Chondrocyte (in vitro differentiated cells): ENCODE data around the gene NRN1. TPM values are rescaled to one million over a fixed set of nuclear protein-coding genes. Genes with fewer than 3 reads are reported as not detected.

ENCODE experiments used
- DNase-seq: peaks from one replicate; pipeline ENCODE4 v3.0.0; 2021; ENCODE audit warnings: mixed read lengths, low spot score
- H3K27ac Mint-ChIP-seq: one replicate; pipeline ENCODE4 v1.8.0; 2021; ENCODE audit warnings: mild to moderate bottlenecking, moderate library complexity, mixed read lengths; ENCODE audit not compliant: unreplicated experiment
- H3K27me3 Mint-ChIP-seq: 2 replicates; pipeline ENCODE4 v1.8.0; 2021; ENCODE audit warnings: low read depth, mixed read lengths
- H3K36me3 Mint-ChIP-seq: 2 replicates; pipeline ENCODE4 v1.8.0; 2021; ENCODE audit warnings: low read depth, mixed read lengths
- H3K4me1 Mint-ChIP-seq: 2 replicates; pipeline ENCODE4 v1.8.0; 2021; ENCODE audit warnings: low read depth, mild to moderate bottlenecking, mixed read lengths
- H3K4me3 Mint-ChIP-seq: one replicate; pipeline ENCODE4 v1.8.0; 2021; ENCODE audit warnings: mild to moderate bottlenecking, moderate library complexity, mixed read lengths; ENCODE audit not compliant: unreplicated experiment
- H3K9me3 Mint-ChIP-seq: 2 replicates; pipeline ENCODE4 v1.8.0; 2021; ENCODE audit warnings: low read depth, mixed read lengths
- CTCF ChIP-seq: fragments of 200-600 bp; sonication (generic); IDR thresholded peaks from 2 replicates; pipeline ENCODE4 v1.5.0; 2021; ENCODE audit warnings: antibody characterized with exemption, mild to moderate bottlenecking, moderate library complexity
- total RNA-seq: library from RNA; stranded (reverse); gene quantifications from 3 replicates; pipeline ENCODE4 v1.2.1, GENCODE V29; 2021

Gene NRN1
- total RNA-seq, 1 donor from 2014 or later = 3.1 TPM

- H3K4me3 Mint-ChIP-seq = no peak overlapping the region
- H3K9me3 Mint-ChIP-seq = no peaks in the 10 kb centered on the region
Measured at GRCh38 chr6:5960456-5960855, 46.3 kb downstream of the NRN1 start.

GRCh38 chr6:5958921-5959320, 47.8 kb downstream of the NRN1 start:
- H3K4me1 Mint-ChIP-seq = no peaks in the 10 kb centered on the region

More at GRCh38 chr6:5960456-5960855, 46.3 kb downstream of the NRN1 start:
- H3K36me3 Mint-ChIP-seq = no peaks in the 10 kb centered on the region
- no peak overlapping the region for H3K27ac Mint-ChIP-seq
- no peaks in the 10 kb centered on the region for H3K4me1 Mint-ChIP-seq
- TF ChIP-seq CTCF = no peak
- no peak for DNase-seq
- peaks cover 10% of the 10 kb centered on the region for H3K27me3 Mint-ChIP-seq

GRCh38 chr6:5956939-5957338, 49.8 kb downstream of the NRN1 start:
- H3K36me3 Mint-ChIP-seq = no peaks in the 10 kb centered on the region
- no peak overlapping the region for H3K4me3 Mint-ChIP-seq
- H3K27me3 Mint-ChIP-seq = peaks cover 10% of the 10 kb centered on the region

More at GRCh38 chr6:5958921-5959320, 47.8 kb downstream of the NRN1 start:
- Mint-ChIP-seq H3K4me3 (no peak overlapping the region), H3K27me3 (peaks cover 10% of the 10 kb centered on the region), H3K36me3 (no peaks in the 10 kb centered on the region), H3K27ac (no peak overlapping the region), H3K9me3 (no peaks in the 10 kb centered on the region)
- no peak for DNase-seq
- no peak for TF ChIP-seq CTCF

GRCh38 chr6:5950361-5950785, 56.4 kb downstream of the NRN1 start:
- no peak overlapping the region for H3K27ac Mint-ChIP-seq
- no peak for DNase-seq
- H3K27me3 Mint-ChIP-seq = no peaks in the 10 kb centered on the region
- peak; percentile 73 for TF ChIP-seq CTCF
- no peaks in the 10 kb centered on the region for H3K36me3 Mint-ChIP-seq
- H3K4me1 Mint-ChIP-seq = peaks cover 8% of the 10 kb centered on the region
- no peaks in the 10 kb centered on the region for H3K9me3 Mint-ChIP-seq
- no peak overlapping the region for H3K4me3 Mint-ChIP-seq

More at GRCh38 chr6:5956939-5957338, 49.8 kb downstream of the NRN1 start:
- Mint-ChIP-seq H3K9me3 (no peaks in the 10 kb centered on the region), H3K4me1 (no peaks in the 10 kb centered on the region), H3K27ac (no peak overlapping the region)
- TF ChIP-seq CTCF = no peak
- no peak for DNase-seq
